Forelimb muscle (tissue), 1 donor: ENCODE data around the gene SYNPO. TPM values are rescaled to one million over a fixed set of nuclear protein-coding genes. Genes with fewer than 3 reads are reported as not detected.

Source experiments
- DNase-seq: peaks from one replicate; pipeline ENCODE4 v3.0.0-alpha.2; 2013; ENCODE audit warnings: low read depth
- polyA plus RNA-seq: library from polyadenylated mRNA; unstranded; fragments of 120-200 nt; gene quantifications from one replicate; pipeline ENCODE4 v1.2.1, GENCODE V29; 2013; ENCODE audit not compliant: insufficient read length

Gene SYNPO
- polyA plus RNA-seq, 1 donor: 32.3 TPM

DNA sequence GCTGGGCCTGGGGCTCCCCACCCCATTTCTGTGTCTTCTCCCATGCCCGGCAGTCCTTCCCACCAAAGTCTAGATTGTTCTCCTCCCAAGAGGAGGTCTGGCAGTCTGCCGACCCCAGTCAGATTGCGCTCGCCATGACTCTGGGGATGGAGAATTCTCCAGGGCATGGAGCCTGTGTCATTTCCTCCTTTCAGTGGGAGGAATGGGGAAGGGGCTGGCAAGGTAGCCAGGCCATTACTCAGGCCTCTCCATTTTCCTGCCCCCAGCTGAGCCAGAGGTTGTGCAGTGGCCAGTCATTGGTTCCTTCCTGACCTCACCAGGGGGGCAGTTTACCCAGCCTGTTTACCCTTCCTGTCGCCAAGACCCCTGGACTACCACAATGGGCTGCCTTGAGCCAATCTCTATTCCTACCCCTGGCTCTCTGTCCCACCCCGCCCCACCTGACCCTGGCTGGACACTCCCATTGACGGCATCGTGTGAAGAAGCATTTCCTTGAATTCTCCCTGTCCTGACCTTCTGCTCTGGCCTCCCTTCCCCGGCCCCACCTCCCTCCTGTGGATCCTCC lies 628 bp downstream of the SYNPO start:
- DNase-seq: no peak

DNA sequence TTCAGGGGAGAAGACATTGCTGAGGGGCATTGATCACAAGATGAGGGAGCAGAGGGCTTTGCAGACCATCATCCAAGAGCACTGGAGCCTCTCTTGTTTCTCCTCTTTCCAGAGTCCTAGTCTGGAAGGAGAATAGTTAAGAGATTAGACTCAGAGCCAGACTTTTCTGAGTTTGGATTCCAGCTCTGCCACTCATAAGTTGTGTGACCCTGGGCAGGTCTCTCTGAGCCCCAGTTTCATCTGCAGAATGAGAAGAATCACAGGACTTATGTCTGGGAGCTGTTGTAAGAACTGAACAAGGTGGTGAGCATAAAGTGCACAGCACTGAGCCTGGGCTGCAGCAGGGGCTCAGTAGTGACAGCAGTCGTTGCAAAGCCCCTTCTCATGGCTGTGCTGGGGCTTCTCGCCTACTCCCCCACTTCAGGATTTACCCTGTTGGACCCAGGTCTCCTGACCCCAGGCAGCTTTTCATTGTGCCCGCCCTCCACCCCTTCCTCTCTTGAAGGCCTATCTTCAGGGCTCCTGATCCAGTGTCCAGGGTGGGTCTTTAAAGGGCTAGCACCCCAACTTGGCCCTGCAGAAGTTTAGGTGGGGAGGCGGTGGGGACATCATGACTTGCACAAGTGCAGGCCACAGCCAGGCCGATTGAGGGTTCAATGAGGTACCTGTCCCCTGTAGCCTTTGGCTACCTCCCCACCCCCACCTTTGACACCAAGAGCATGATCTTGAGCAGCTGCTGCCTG lies 1.5 kb downstream of the SYNPO start:
- DNase-seq: no peak

- no peak for DNase-seq
These were observed 2.1 kb downstream of the SYNPO start for GRCh38 chr5:150642567-150642927.

DNA sequence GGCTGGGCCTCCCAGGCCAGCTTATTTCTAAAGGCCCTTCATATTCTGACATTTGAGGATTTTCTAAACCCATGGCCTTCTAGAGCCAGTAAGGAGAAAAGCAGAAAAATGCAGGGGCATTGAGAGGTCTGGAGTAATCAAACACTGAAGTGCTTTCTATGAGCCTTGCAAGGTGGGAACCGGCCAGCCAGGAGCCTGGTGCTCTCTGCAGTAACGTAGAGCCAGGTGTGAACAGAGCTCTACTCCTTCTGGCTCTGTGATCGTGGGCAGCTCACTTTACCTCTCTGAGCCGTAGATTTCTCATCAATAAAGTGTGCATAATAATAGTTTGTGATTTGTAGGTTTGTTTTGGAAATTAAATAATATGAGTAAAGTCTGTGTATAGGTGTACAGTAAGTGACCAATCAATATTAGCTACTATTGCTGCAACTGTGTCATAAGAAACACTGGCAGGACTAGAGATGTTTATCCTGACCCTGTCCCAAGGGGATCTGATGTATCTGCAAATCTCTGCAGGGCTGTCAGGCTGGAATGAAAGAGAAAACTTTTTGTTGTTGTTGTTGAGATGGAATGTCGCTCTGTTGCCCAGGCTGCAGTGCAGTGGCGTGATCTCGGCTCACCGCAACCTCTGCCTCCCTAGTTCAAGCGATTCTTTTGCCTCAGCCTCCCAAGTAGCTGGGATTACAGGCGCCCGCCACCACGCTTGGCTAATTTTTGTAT lies 2.7 kb downstream of the SYNPO start:
- DNase-seq: no peak

DNA sequence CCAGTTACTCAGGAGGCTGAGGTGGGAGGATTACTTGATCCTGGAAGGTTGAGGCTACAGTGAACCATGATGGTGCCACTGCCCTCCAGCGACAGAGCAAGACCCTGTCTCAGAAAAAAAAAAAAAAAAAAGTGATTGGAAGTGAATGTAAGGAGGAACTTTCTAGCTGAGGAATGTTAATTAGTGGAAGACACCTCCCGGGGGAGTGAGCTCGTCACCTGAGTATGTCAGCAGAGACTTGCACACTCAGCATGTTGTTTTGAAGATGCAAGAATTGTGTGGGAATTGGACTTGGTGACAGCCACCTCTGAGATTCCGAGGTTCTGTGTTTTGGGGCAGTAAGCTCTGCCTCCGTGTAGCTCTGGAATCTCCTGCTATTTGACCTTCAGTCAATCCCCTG lies 3.6 kb downstream of the SYNPO start:
- DNase-seq: no peak

- DNase-seq: no peak
These were observed 4.1 kb downstream of the SYNPO start for GRCh38 chr5:150644514-150644913.

DNA sequence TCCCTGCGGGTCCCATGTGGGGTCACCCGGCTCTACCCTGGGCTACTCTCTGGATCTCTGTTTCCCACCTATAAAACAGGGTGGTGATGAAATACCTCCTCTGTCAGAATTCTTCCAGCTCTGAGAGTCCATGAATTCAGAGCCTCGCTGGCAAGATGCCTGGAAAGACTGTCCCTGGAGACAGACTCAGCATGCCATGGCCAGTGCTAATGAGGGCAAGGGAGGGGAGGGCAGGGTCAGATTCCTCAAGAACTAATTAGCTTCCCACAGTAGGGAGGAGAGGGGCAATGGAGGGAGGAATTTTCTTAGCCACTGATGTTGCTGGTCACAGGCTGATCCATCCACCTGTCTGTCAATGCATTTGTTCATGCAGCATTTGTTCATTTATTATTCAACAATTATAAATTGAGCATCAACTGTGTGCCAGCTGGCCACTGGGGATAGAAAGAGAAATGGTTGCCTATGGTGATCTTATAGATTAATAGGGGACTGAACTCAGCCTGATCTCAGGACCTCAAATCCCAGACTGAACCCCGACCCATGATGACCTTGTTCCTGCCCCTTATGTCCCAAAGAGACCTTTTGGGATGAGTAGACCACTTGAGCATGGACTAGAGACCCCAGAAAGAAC lies 4.7 kb downstream of the SYNPO start:
- no peak for DNase-seq

- no peak for DNase-seq
These were observed 7.1 kb downstream of the SYNPO start for GRCh38 chr5:150647275-150648251.

DNA sequence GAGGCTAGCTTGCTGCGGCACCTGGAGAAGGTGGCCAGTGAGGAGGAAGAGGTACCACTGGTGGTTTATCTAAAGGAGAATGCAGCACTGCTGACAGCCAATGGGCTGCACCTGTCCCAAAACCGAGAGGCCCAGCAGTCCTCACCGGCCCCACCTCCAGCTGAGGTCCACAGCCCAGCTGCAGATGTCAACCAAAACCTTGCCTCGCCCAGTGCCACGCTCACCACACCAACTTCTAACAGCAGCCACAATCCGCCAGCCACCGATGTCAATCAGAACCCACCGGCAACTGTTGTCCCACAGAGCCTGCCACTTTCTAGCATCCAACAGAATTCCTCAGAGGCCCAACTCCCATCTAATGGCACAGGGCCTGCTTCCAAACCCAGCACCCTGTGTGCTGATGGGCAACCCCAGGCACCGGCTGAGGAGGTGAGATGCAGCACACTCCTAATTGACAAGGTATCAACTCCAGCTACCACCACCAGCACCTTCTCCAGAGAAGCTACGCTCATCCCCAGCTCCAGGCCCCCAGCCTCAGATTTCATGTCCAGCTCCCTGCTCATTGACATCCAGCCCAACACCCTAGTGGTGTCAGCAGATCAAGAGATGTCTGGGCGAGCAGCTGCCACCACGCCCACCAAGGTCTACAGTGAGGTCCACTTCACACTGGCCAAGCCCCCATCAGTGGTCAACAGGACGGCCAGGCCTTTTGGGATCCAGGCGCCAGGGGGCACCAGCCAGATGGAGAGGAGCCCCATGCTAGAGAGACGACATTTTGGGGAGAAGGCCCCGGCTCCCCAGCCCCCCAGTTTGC lies 8.0 kb downstream of the SYNPO start:
- no peak for DNase-seq

DNA sequence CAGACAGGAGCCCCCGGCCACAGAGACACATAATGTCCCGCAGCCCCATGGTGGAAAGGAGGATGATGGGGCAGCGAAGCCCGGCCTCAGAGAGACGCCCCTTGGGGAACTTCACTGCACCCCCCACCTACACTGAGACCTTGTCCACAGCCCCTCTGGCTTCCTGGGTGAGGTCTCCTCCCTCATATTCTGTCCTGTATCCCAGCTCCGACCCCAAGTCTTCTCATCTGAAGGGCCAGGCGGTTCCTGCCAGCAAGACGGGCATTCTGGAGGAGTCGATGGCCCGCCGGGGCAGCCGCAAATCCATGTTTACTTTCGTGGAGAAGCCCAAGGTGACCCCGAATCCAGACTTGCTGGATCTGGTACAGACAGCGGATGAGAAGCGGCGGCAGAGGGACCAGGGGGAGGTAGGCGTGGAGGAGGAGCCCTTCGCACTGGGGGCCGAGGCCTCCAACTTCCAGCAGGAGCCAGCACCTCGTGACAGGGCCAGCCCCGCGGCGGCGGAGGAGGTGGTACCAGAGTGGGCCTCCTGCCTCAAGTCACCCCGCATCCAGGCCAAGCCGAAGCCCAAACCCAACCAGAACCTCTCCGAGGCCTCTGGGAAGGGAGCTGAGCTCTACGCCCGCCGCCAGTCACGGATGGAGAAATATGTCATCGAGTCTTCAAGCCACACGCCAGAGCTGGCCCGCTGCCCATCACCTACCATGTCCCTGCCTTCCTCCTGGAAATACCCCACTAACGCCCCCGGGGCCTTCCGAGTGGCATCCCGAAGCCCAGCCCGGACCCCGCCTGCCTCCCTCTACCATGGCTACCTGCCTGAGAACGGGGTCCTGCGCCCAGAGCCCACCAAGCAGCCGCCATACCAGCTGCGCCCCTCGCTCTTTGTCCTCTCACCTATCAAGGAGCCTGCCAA lies 8.9 kb downstream of the SYNPO start:
- no peak for DNase-seq

- DNase-seq: no peak
These were observed 9.9 kb downstream of the SYNPO start for GRCh38 chr5:150650021-150651006.

DNA sequence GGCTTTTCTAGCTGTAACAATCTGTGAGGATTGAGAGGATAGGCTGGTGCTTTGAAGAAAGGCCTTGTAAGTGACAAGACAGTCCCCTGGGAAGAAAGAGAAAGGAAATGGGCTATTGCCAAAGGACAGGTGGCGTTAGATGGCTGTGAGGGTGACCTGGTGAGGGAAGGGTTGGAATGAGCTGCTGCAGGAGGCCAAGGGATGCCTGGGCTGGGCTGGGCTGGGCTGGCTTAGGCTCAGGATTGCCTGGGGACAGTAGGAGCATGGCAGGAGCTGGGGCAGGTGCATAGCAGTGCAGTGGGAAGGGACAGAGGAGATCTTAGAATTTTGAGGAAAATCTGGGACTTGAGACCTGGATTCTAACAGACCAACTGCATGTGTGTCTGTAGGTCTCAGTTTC lies 10.9 kb downstream of the SYNPO start:
- no peak for DNase-seq

GRCh38 chr5:150651924-150652671 lies 11.6 kb downstream of the SYNPO start:
- no peak for DNase-seq

DNA sequence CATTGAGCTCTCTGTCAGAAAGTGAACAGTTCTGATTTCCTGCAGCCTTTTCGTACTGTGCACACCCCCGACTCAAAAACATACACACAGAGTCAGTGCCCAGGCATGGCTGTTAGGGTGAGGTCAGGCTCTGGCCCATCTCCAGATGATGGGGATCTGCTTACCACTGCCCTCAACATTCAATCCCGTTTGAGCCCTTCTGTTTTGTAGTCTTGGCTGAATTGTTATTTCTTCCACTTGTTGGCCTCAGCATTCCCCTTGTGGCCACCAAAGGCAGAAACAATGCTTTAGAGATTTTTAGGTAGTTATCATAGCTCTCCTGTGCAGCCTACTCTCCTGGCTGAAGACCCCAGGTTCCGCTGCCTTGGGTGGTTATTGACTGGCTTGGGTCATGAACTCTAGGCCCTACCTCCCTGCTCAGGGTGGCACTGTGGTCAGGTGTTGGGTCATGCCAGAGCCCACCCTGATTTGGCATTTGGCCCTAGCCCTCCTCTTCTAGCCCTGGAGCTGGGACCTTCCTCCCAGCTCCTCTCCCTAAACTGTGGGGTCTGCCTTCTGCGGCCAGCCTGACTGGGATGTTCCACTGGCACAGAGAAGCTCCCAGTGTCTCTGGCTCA lies 12.8 kb downstream of the SYNPO start:
- DNase-seq: no peak

DNA sequence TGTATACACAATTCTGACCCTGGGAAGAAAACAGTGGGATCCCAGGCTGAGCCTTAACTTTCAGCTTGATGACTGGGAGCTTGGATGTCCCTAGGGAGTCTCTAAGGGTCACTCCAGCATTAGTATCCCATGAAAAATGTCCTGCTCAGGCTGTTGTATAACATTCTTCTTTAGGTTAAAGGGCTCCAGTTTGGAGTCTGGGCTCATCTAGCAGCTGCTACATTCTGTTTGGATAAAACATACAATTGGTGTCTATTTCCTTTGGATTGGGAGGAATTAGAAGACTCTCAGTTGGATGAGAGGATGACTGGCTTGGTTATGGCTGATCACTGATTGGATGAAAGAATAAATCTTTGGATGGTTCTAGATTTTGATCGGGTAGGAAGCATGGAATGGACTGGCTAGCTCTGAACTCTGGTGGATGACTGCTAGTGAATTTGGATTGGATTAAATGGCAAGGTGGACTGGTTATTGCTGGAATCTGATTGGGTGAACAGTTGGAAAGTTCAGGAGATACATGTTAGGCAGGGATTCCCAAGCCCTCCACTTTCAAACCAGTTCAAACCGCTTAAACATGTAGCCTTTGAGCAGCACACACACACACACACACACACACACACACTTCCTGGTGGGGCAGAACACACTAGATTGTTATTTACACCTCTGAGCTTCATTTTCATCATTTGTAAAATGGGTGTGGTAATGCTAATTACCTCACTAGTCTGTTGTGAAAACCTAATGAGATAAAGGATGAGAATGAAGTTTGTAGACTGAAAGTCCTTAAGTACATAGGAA lies 13.5 kb downstream of the SYNPO start:
- no peak for DNase-seq

GRCh38 chr5:150655221-150655620 lies 14.8 kb downstream of the SYNPO start:
- no peak for DNase-seq
